Measurements from ENCODE around the gene PHYHD1. TPM values are rescaled to one million over a fixed set of nuclear protein-coding genes. Genes with fewer than 3 reads are reported as not detected.

The PHYHD1 gene
- total and polyA plus RNA-seq, 2 experiments from 2014 or later = 20.3 to 25.7 TPM

Other genes with a start within 250 kb of the PHYHD1 start
- 343 and 416 TPM in 2 replicates for gene SET, start 231.8 kb upstream of the PHYHD1 start, total RNA-seq
- 213 and 217 TPM in 2 replicates for gene SET, start 231.8 kb upstream of the PHYHD1 start, polyA plus RNA-seq
- gene PKN3, start 218.5 kb upstream of the PHYHD1 start, total RNA-seq = 4.0 and 4.5 TPM in 2 replicates
- gene PKN3, start 218.5 kb upstream of the PHYHD1 start, polyA plus RNA-seq = 3.7 and 9.4 TPM in 2 replicates
- 26.2 and 33.5 TPM in 2 replicates for gene ZDHHC12, start 196.9 kb upstream of the PHYHD1 start, total RNA-seq
- gene ZDHHC12, start 196.9 kb upstream of the PHYHD1 start, polyA plus RNA-seq = 76.3 and 84.9 TPM in 2 replicates
- gene ZER1, start 149.1 kb upstream of the PHYHD1 start, total RNA-seq = 26.0 and 38.9 TPM in 2 replicates
- gene ZER1, start 149.1 kb upstream of the PHYHD1 start, polyA plus RNA-seq = 24.4 and 25.1 TPM in 2 replicates
- 21.4 and 39.3 TPM in 2 replicates for gene TBC1D13, start 133.7 kb upstream of the PHYHD1 start, total RNA-seq
- 20.4 and 25.2 TPM in 2 replicates for gene TBC1D13, start 133.7 kb upstream of the PHYHD1 start, polyA plus RNA-seq
- 18.9 and 22.5 TPM in 2 replicates for gene ENDOG, start 102.5 kb upstream of the PHYHD1 start, total RNA-seq
- 32.6 and 37.4 TPM in 2 replicates for gene ENDOG, start 102.5 kb upstream of the PHYHD1 start, polyA plus RNA-seq
- 21.9 and 27.3 TPM in 2 replicates for gene SPOUT1, start 91.2 kb upstream of the PHYHD1 start, total RNA-seq
- gene SPOUT1, start 91.2 kb upstream of the PHYHD1 start, polyA plus RNA-seq = 38.5 and 59.6 TPM in 2 replicates
- gene KYAT1, start 39.0 kb upstream of the PHYHD1 start, total RNA-seq = 5.1 and 7.9 TPM in 2 replicates
- gene KYAT1, start 39.0 kb upstream of the PHYHD1 start, polyA plus RNA-seq = 8.4 and 8.7 TPM in 2 replicates
- 28.8 and 30.7 TPM in 2 replicates for gene LRRC8A, start 38.8 kb upstream of the PHYHD1 start, total RNA-seq
- gene LRRC8A, start 38.8 kb upstream of the PHYHD1 start, polyA plus RNA-seq = 46.8 and 55.6 TPM in 2 replicates
- gene DOLK, start 26.6 kb downstream of the PHYHD1 start, total RNA-seq = 30.2 and 34.2 TPM in 2 replicates
- 37.4 and 45.0 TPM in 2 replicates for gene DOLK, start 26.6 kb downstream of the PHYHD1 start, polyA plus RNA-seq
- gene NUP188, start 26.7 kb downstream of the PHYHD1 start, total RNA-seq = 24.4 and 28.1 TPM in 2 replicates
- 28.1 and 31.2 TPM in 2 replicates for gene NUP188, start 26.7 kb downstream of the PHYHD1 start, polyA plus RNA-seq
- gene SH3GLB2, start 107.3 kb downstream of the PHYHD1 start, total RNA-seq = 68.3 and 85.4 TPM in 2 replicates
- 124 and 189 TPM in 2 replicates for gene SH3GLB2, start 107.3 kb downstream of the PHYHD1 start, polyA plus RNA-seq
- gene MIGA2, start 115.6 kb downstream of the PHYHD1 start, total RNA-seq = 16.8 and 29.5 TPM in 2 replicates
- gene MIGA2, start 115.6 kb downstream of the PHYHD1 start, polyA plus RNA-seq = 23.4 and 33.3 TPM in 2 replicates
- 16.2 and 23.8 TPM in 2 replicates for gene DOLPP1, start 160.1 kb downstream of the PHYHD1 start, total RNA-seq
- gene DOLPP1, start 160.1 kb downstream of the PHYHD1 start, polyA plus RNA-seq = 17.2 and 20.6 TPM in 2 replicates
- 39.3 and 40.4 TPM in 2 replicates for gene CRAT, start 189.8 kb downstream of the PHYHD1 start, total RNA-seq
- gene CRAT, start 189.8 kb downstream of the PHYHD1 start, polyA plus RNA-seq = 59.4 and 64.6 TPM in 2 replicates
- 72.3 and 72.4 TPM in 2 replicates for gene PTPA, start 190.4 kb downstream of the PHYHD1 start, total RNA-seq
- 55.3 and 60.9 TPM in 2 replicates for gene PTPA, start 190.4 kb downstream of the PHYHD1 start, polyA plus RNA-seq

All from hepatocyte (in vitro differentiated cells).